Activated naive CD4-positive, alpha-beta T cell treated with Interleukin-2 at 50 U/mL for 16 hours (primary cell): ENCODE measurements around the gene BICC1.

Experiments used
- DNase-seq: peaks from one replicate; pipeline ENCODE4 v3.0.0-alpha.2; 2020

Gene BICC1

DNA sequence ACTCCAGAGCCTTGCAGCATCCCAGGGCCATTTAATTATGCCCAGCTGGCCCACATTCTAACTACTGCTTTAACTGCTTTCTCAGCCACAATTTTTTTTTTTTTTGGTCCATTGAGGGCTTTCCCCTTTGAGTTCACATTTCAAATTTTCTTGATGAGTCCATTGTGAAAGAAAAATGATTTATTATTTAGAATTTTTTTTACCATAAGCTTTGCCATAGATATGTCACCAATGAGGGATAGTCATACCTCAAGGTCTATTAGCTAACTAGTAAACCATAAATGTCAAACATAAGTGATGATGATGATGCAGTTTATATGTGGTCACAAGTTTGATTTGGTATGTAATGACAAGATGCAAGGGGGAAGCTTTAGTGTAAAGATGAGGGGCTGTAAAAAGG lies 282.9 kb downstream of the BICC1 start:
- DNase-seq: no peak

- no peak for DNase-seq
Measured at GRCh38 chr10:58796242-58796641, 283.6 kb downstream of the BICC1 start.

- no peak for DNase-seq
Measured at GRCh38 chr10:58796824-58797223, 284.2 kb downstream of the BICC1 start.

DNA sequence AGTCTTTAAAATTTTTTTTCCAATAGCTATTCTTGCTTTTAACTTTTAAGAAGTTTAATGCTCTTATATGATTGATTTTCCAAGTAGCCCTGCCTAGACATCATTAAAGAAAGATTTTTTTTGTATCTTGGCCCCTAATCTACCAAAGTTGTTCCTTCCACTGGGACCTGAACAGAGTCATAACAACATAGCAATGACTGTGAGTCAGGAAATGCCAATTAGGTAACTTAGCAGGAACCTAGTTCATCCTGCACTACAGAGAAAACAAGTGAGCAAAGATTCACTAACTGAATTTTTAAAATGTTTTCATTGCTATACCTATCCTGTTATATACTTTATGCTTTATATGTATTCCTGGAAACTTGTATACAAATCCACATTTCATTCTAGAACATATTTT lies 284.7 kb downstream of the BICC1 start:
- DNase-seq: no peak

GRCh38 chr10:58802047-58802446 lies 289.4 kb downstream of the BICC1 start:
- no peak for DNase-seq

GRCh38 chr10:58806323-58806722 lies 293.7 kb downstream of the BICC1 start:
- DNase-seq: no peak

DNA sequence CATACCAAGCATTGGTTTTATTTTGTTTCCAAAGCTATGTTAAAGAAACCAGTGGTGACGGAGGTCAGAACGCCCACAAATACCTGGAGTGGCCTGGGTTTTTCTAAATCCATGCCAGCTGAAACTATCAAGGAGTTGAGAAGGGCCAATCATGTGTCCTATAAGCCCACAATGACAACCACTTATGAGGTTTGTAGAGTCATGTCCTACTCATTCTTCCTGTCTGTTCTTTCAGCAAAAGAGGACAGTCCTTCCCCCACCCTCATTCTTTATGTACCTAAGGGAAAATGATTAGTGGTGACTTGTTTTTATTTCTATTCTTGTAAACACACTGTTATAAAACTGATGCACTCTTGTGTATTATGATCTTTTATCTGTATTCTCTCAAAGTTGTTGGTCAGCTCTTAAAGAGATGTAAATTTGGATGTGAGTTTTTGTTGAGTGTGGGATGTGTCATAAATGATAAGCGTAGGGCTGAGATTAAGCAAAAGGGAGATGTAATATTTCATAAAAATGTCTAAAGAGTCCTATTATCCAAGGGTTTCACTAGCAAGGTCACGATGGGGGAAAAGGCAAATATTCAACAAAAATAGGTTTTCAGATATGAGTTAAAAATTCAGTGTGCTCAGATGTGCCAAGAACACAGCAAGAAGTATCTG lies 294.4 kb downstream of the BICC1 start:
- no peak for DNase-seq

DNA sequence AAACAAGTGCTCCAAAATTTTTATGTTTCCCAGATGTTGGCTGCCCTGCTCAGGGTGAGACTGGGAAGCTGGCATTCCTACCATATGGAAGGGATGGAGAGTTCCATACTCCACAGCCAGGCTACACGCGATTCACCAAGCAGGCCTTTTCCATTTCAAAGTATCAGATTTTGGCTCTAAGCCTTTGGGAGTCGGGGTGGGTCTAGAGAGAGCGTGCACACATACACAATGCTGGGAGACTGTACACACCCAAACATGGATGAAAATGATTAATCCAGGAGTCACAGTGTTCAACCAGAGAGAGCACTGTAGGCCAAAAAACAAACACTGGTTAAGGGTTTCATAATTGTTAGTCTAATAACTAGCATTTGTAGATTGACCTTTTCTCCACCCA lies 295.0 kb downstream of the BICC1 start:
- DNase-seq: no peak

DNA sequence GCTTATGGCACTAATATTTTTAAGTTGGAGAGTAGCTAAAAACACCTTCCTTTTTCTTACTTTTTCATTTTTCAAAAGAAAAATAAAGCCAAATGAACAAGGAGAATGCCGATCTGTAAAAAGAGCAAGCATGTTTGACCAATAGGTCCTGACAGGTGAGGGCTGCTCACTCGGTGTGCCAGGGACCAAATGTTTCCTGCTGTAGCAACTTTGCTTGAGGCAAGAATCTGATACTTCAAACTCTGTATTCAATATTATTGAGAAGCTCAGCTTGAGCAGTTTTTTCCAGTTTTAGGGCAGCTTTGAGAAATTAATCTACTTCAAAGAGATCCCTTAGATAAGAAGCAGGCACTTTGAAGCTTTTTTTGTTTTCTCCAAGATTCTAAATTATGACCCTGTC lies 298.1 kb downstream of the BICC1 start:
- DNase-seq: no peak

DNA sequence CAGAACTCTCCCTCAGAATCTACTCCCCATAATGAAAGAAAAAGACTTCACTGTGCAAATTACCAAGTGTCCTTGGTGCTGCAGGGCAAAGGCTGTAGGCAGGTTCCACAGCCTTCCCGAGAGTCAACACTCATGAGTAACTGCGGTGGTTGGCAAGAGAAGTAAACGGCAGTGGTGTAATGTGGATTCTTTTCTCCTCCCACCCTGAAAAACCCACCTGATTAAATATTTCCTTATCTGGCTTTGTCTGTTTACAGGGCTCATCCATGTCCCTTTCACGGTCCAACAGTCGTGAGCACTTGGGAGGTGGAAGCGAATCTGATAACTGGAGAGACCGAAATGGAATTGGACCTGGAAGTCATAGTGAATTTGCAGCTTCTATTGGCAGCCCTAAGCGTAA lies 300.9 kb downstream of the BICC1 start:
- DNase-seq: no peak

GRCh38 chr10:58817201-58817846 lies 304.7 kb downstream of the BICC1 start:
- DNase-seq: no peak

- no peak for DNase-seq
Measured at GRCh38 chr10:58818900-58819299, 306.2 kb downstream of the BICC1 start.

- DNase-seq: no peak
Measured at GRCh38 chr10:58820386-58820785, 307.7 kb downstream of the BICC1 start.

DNA sequence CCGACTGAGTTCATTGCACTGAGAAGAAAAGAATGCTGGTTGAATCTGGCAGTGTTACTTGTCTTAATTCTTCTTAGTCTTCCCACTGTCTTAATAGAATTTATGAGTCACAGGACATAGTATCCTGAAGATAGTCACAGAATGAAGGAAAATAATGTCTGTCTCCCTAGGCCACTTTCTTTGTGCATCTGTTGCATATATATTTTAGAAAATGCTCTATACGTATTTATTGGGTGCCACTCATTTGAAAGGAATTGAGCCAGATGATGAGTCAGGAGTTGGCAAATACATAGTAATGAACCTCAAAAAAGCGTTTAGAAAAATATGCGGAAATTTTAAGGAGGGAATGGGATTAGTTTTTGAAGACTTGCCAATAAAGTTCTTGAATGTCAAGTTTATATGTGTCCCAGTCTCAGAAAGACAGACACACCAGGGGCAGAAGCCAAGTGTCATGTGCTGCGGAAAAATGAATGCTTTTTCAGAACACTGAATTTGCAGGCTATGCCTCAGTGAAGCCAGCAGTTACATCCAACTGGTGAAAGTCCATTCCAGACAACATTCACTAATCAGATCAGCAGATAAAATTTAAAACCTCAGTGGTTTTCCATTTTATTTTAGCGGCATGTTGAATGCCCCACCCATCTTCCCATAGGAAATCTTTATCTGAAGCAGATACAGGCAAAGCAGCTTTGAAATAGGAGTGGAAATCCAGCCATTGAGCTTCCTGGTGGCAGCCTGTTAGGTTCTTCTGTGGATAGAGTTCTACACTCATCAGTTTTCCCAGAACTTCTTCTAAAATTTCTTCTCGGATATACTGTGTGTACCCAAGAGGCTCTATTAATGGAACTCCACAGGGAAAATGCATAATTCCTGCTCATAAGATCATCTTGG lies 308.4 kb downstream of the BICC1 start:
- no peak for DNase-seq

DNA sequence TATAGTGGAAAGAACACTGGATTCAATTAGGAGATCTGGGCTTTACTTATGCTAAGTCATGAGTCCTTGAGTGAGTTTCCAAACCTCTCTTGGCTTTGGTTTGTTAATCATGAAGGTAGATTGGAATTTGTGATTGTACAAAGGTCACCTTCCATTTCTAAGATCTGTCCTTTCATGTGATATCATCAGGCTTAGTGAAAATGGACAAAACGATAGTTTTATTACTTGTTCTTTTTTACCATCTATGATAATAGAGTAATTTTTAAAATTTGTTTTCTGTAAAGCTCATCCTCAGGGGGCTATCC lies 309.0 kb downstream of the BICC1 start:
- DNase-seq: no peak

GRCh38 chr10:58823983-58824382 lies 311.3 kb downstream of the BICC1 start:
- no peak for DNase-seq

GRCh38 chr10:58824396-58824795 lies 311.7 kb downstream of the BICC1 start:
- DNase-seq: no peak

DNA sequence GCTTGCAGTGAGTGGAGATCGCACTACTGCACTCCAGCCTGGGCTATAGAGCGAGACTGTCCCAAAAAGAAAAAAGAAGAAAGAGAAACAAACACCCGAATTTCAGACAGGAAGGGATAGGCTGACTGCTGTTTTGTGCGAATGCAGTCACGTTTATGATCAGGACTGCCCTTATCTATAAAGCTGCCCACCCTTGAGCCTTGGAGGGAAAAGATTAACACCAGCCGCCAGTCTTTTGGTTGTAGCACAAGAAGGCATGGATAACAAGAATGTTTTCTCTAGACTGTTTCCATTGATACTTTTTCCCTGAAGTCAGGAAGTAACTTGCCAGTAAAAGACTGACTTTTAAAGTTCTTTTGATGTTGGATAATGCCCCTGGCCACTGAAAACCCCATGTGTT lies 314.0 kb downstream of the BICC1 start:
- DNase-seq: no peak

GRCh38 chr10:58827381-58827780 lies 314.7 kb downstream of the BICC1 start:
- no peak for DNase-seq

DNA sequence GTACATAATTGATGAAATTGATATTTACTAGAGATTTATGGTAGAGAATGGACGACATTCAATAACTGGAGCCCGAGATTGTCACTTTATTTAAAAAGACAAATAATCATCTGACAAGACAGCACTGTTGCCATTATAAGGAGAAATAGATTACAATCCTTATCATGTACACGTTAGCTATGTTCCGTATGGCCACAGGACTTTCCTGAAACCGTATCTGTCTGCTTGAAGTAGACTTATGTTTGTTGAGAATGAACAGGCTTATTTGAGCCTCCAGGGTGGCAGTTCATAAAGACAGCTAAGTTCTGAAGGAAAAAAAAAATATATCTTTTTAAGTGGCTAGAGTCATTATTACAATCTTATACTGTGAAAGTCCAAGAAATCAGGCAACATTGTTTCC lies 317.2 kb downstream of the BICC1 start:
- no peak for DNase-seq

GRCh38 chr10:58830697-58831096 lies 318.0 kb downstream of the BICC1 start:
- no peak for DNase-seq

- no peak for DNase-seq
Measured at GRCh38 chr10:58833771-58834561, 321.3 kb downstream of the BICC1 start.

GRCh38 chr10:58836176-58836700 lies 323.6 kb downstream of the BICC1 start:
- no peak for DNase-seq
